CD4-positive, alpha-beta memory T cell (primary cell): ENCODE measurements around the gene RAB15. TPM values are rescaled to one million over a fixed set of nuclear protein-coding genes. Genes with fewer than 3 reads are reported as not detected.

Source experiments
- CTCF ChIA-PET: fragments of 350-600 bp; sonication (Branson Sonifier 250); formaldehyde crosslinking; loops from one replicate; lab custom pipeline; 2021; ENCODE audit warnings: inconsistent platforms; ENCODE audit not compliant: partially characterized antibody; lab: Charles Lee
- POLR2A ChIA-PET: fragments of 350-600 bp; sonication (Branson Sonifier 250); formaldehyde crosslinking; loops from one replicate; lab custom pipeline; 2021; ENCODE audit not compliant: partially characterized antibody; lab: Charles Lee
- DNase-seq, 5 donors: peaks; one replicate each; pipeline versions ENCODE4 v3.0.0 to v3.0.0-alpha.2; 2020 to 2022; ENCODE audit warnings: mixed read lengths in 1 of 5
- H3K27ac ChIP-seq: one replicate; pipeline ENCODE4 v1.7.0; 2013; ENCODE audit warnings: low read depth, low read length
- H3K27me3 ChIP-seq: 2 replicates; pipeline ENCODE4 v1.7.0; 2013; ENCODE audit warnings: mild to moderate bottlenecking, low read length, moderate library complexity; ENCODE audit not compliant: insufficient read depth
- H3K36me3 ChIP-seq: 2 replicates; pipeline ENCODE4 v1.7.0; 2013; ENCODE audit warnings: mild to moderate bottlenecking, low read length, moderate library complexity; ENCODE audit not compliant: insufficient read depth
- H3K4me1 ChIP-seq: 2 replicates; pipeline ENCODE4 v1.7.0; 2013; ENCODE audit warnings: mild to moderate bottlenecking, low read length, moderate library complexity; ENCODE audit not compliant: insufficient read depth
- H3K4me3 ChIP-seq, 2 donors: one replicate each; pipeline ENCODE4 v1.7.0; 2013; ENCODE audit warnings: low read length in 2 of 2, mild to moderate bottlenecking in 1 of 2
- H3K9me3 ChIP-seq, 2 donors: one replicate each; pipeline ENCODE4 v1.7.0; 2013; ENCODE audit warnings: low read length in 2 of 2, control low read depth in 1 of 2; ENCODE audit not compliant: control insufficient read depth in 1 of 2
- H3K27ac Mint-ChIP-seq, 7 donors: one replicate each; pipeline ENCODE4 v1.8.0; 2020 to 2021; ENCODE audit warnings: mixed read lengths in 7 of 7, mild to moderate bottlenecking in 6 of 7, inconsistent platforms in 3 of 7, moderate library complexity in 3 of 7
- H3K27me3 Mint-ChIP-seq, 2 donors: one replicate each; pipeline ENCODE4 v1.8.0; 2020 to 2021; ENCODE audit warnings: mixed read lengths in 2 of 2
- H3K36me3 Mint-ChIP-seq, 2 donors: one replicate each; pipeline ENCODE4 v1.8.0; 2020 to 2021; ENCODE audit warnings: mixed read lengths in 2 of 2, inconsistent platforms in 1 of 2, mild to moderate bottlenecking in 1 of 2
- H3K4me1 Mint-ChIP-seq, 4 donors: one replicate each; pipeline ENCODE4 v1.8.0; 2020 to 2021; ENCODE audit warnings: mixed read lengths in 4 of 4, mild to moderate bottlenecking in 1 of 4
- H3K4me3 Mint-ChIP-seq, 8 donors: one replicate each; pipeline ENCODE4 v1.8.0; 2020 to 2021; ENCODE audit warnings: mixed read lengths in 8 of 8, mild to moderate bottlenecking in 7 of 8, moderate library complexity in 6 of 8, inconsistent platforms in 3 of 8
- H3K9me3 Mint-ChIP-seq, 8 donors: one replicate each; pipeline ENCODE4 v1.8.0; 2020 to 2021; ENCODE audit warnings: mixed read lengths in 8 of 8, mild to moderate bottlenecking in 5 of 8, inconsistent platforms in 3 of 8, moderate library complexity in 1 of 8
- intact Hi-C: fragments of 100-400 bp; cut with micrococcal nuclease; formaldehyde crosslinking; loops from one replicate; pipeline ENCODE4 v1.15.1; 2023
- polyA plus RNA-seq, 2 donors: library from polyadenylated mRNA; unstranded; fragments of 300-500 nt; fragmentation: Illumina TruSeq; gene quantifications; one replicate each; pipeline ENCODE4 v1.2.3, GENCODE V29; 2021
- total RNA-seq, 2 experiments: library from RNA; stranded (reverse); gene quantifications; one replicate each; pipeline ENCODE4 v1.2.3, GENCODE V29; 2021

The RAB15 gene
- total and polyA plus RNA-seq, 4 experiments from 2014 or later = 2.3 to 6.7 (median 5.3) TPM

DNA sequence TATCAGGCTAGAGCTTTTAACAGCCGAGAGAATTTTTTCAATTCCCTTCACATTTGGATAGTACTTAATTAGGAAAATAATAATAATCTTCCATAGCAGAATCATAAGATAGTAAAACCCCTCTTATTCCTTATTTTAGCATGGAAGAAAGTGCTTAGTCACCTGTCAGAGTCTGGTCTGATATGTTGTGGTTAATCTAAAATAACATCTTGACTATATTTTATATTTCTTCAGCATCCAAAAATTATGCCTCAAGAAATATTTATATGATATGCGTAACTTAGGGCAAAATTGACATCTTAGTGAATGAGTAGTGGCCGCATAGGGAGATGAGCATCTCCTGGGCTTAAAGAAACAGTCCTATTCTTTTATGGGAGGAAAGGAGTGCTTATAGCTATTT, 45.1 kb downstream of the RAB15 start:
- Mint-ChIP-seq H3K27ac (peak overlapping the region in 5 of 7 donors; percentile 1 to 80 (median 69)), H3K27me3 (no peaks in the 10 kb centered on the region), H3K4me3 (no peak overlapping the region), H3K9me3 (no peaks in the 10 kb centered on the region), H3K36me3 (peaks cover 32 to 37% of the 10 kb centered on the region in 2 donors), H3K4me1 (peaks cover 24 to 35% (median 29%) of the 10 kb centered on the region in 4 donors)
- ChIA-PET POLR2A (interaction anchor here (1.0 to 7.0 kb wide), 3 partner anchors 11 to 60 kb away, joined by 3 to 111 read pairs (median 3); partner anchors contain the start of gene CHURC1), CTCF (interaction anchor here (1.1 to 4.3 kb wide), 7 partner anchors 10 to 62 kb away, joined by 3 to 23 read pairs (median 4); partner anchors contain the start of gene CHURC1)
- Histone ChIP-seq H3K9me3 (no peaks in the 10 kb centered on the region), H3K27ac (no peak overlapping the region), H3K4me3 (no peak overlapping the region), H3K36me3 (peaks cover 26% of the 10 kb centered on the region), H3K27me3 (no peaks in the 10 kb centered on the region), H3K4me1 (peaks cover 85% of the 10 kb centered on the region)
- intact Hi-C loops = loop anchor here (5.0 kb wide), 1 partner anchor 1385 kb away; the partner anchor contains the start of gene PPP2R5E
- no peak for DNase-seq

DNA sequence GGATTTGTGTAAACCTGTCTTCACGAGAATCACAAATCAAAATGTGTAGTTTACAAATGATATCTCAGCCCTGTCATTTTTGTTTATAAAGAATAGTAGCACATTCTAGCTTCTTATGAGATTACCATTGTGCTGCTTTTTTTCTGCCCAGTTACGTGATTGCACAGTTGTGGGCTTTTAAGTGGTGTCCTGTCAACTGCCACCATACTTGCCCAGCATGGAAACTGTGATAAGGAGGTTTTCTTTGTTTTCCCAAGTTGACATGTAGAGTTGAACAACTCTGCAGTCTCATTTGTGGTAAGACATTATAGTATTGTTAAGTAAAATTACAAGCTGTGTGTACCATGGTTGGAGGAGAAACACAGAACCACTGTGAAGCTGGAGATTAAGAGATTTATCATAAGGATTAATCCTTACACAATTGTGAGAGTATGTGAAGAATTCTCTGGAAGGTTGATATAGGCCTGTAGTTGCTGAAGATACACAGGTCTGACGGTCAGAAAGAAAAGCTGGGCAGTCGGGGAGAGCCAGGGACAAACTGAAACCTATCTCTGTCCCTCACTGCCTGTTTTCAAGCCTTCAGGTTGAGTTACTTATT, 45.6 kb downstream of the RAB15 start:
- Mint-ChIP-seq H3K27me3 (no peaks in the 10 kb centered on the region), H3K27ac (peak overlapping the region in 6 of 7 donors; percentile 1 to 80 (median 52)), H3K9me3 (no peaks in the 10 kb centered on the region), H3K36me3 (peaks cover 32 to 41% of the 10 kb centered on the region in 2 donors), H3K4me1 (peaks cover 28 to 39% (median 35%) of the 10 kb centered on the region in 4 donors), H3K4me3 (peak overlapping the region in 1 of 8 donors; percentile 0)
- no peaks in the 10 kb centered on the region for H3K27me3 ChIP-seq
- H3K27ac ChIP-seq = peak overlapping the region; percentile 0
- peaks cover 23% of the 10 kb centered on the region for H3K36me3 ChIP-seq
- DNase-seq = no peak
- ChIA-PET POLR2A (interaction anchor here (7.0 kb wide), 1 partner anchor 10 kb away, joined by 111 read pairs; the partner anchor contains the start of gene CHURC1), CTCF (interaction anchor here (1.0 to 4.3 kb wide), 7 partner anchors 12 to 63 kb away, joined by 3 to 23 read pairs (median 4); partner anchors contain the start of genes CHURC1 and FNTB)
- intact Hi-C loops = loop anchor here (5.0 kb wide), 1 partner anchor 1384 kb away; the partner anchor contains the start of gene PPP2R5E
- H3K4me1 ChIP-seq = peaks cover 84% of the 10 kb centered on the region
- H3K4me3 ChIP-seq = no peak overlapping the region
- H3K9me3 ChIP-seq = no peaks in the 10 kb centered on the region

- H3K27me3 Mint-ChIP-seq = no peaks in the 10 kb centered on the region
- peaks cover 32 to 38% of the 10 kb centered on the region in 2 donors for H3K36me3 Mint-ChIP-seq
- CTCF ChIA-PET = interaction anchor here (1.7 kb wide), 1 partner anchor 100 kb away, joined by 5 read pairs; no protein-coding TSS in a partner anchor
- peak overlapping the region in 4 of 7 donors; percentile 59 to 72 (median 68) for H3K27ac Mint-ChIP-seq
- peaks cover 23% of the 10 kb centered on the region for H3K36me3 ChIP-seq
- peaks cover 80% of the 10 kb centered on the region for H3K4me1 ChIP-seq
- H3K9me3 Mint-ChIP-seq = no peaks in the 10 kb centered on the region
- H3K4me3 Mint-ChIP-seq = no peak overlapping the region
- H3K27ac ChIP-seq = no peak overlapping the region
- H3K4me3 ChIP-seq = no peak overlapping the region
- peaks cover 40 to 63% (median 53%) of the 10 kb centered on the region in 4 donors for H3K4me1 Mint-ChIP-seq
- H3K27me3 ChIP-seq = no peaks in the 10 kb centered on the region
- H3K9me3 ChIP-seq = no peaks in the 10 kb centered on the region
- DNase-seq = no peak
- intact Hi-C loops = no loop called here
- POLR2A ChIA-PET = interaction anchor here (0.7 to 7.0 kb wide), 2 partner anchors 7 to 1027 kb away, joined by 3 to 111 read pairs; partner anchors contain the start of gene CHURC1
Observed at GRCh38 chr14:64923015-64923414, 49.1 kb downstream of the RAB15 start.

GRCh38 chr14:64920465-64920864, 51.7 kb downstream of the RAB15 start:
- intact Hi-C loops = no loop called here
- Histone ChIP-seq H3K4me3 (no peak overlapping the region), H3K27ac (no peak overlapping the region), H3K36me3 (peaks cover 16% of the 10 kb centered on the region), H3K4me1 (peaks cover 80% of the 10 kb centered on the region), H3K9me3 (no peaks in the 10 kb centered on the region), H3K27me3 (no peaks in the 10 kb centered on the region)
- Mint-ChIP-seq H3K9me3 (no peaks in the 10 kb centered on the region), H3K36me3 (peaks cover 27 to 29% of the 10 kb centered on the region in 2 donors), H3K4me1 (peaks cover 50 to 76% (median 63%) of the 10 kb centered on the region in 4 donors), H3K27ac (peak overlapping the region in 6 of 7 donors; percentile 1 to 82 (median 38)), H3K27me3 (no peaks in the 10 kb centered on the region), H3K4me3 (peak overlapping the region in 5 of 8 donors; percentile 4 to 22 (median 11))
- DNase-seq = no peak
- CTCF ChIA-PET = interaction anchor here (0.8 to 1.5 kb wide), 2 partner anchors 29 to 97 kb away, joined by 3 to 4 read pairs; no protein-coding TSS in a partner anchor
- POLR2A ChIA-PET = interaction anchor here (0.8 kb wide), 1 partner anchor 7 kb away, joined by 4 read pairs; no protein-coding TSS in a partner anchor

DNA sequence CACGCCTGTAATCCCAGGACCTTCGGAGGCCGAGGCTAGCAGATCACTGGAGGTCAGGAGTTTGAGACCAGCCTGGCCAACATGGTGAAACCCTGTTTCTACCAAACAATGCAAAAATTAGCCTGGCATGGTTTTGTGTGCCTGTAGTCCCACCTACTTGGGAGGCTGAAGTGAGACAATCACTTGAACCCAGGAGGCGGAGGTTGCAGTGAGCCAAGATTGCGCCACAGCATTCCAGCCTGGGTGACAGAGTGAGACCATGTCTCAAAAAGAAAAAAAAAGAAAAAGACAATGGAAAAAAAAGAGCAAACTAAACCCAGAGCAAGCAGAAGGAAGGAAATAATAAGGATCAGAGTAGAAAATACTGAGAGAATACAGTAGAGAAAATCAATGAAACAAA, 52.5 kb downstream of the RAB15 start:
- peaks cover 27 to 33% of the 10 kb centered on the region in 2 donors for H3K36me3 Mint-ChIP-seq
- peaks cover 53 to 82% (median 68%) of the 10 kb centered on the region in 4 donors for H3K4me1 Mint-ChIP-seq
- Histone ChIP-seq H3K9me3 (no peaks in the 10 kb centered on the region), H3K27me3 (no peaks in the 10 kb centered on the region), H3K27ac (no peak overlapping the region), H3K4me3 (no peak overlapping the region), H3K4me1 (peaks cover 78% of the 10 kb centered on the region), H3K36me3 (peaks cover 8% of the 10 kb centered on the region)
- no peaks in the 10 kb centered on the region for H3K9me3 Mint-ChIP-seq
- peak overlapping the region in 2 of 8 donors; percentile 16 to 26 for H3K4me3 Mint-ChIP-seq
- ChIA-PET POLR2A (interaction anchor here (0.8 kb wide), 1 partner anchor 8 kb away, joined by 4 read pairs; no protein-coding TSS in a partner anchor), CTCF (interaction anchor here (1.5 kb wide), 1 partner anchor 96 kb away, joined by 4 read pairs; no protein-coding TSS in a partner anchor)
- no peak for DNase-seq
- H3K27me3 Mint-ChIP-seq = no peaks in the 10 kb centered on the region
- intact Hi-C loops = no loop called here
- peak overlapping the region in 5 of 7 donors; percentile 13 to 79 (median 66) for H3K27ac Mint-ChIP-seq

- H3K27me3 Mint-ChIP-seq = no peaks in the 10 kb centered on the region
- H3K4me1 Mint-ChIP-seq = peaks cover 51 to 82% (median 65%) of the 10 kb centered on the region in 4 donors
- Histone ChIP-seq H3K27me3 (no peaks in the 10 kb centered on the region), H3K9me3 (no peaks in the 10 kb centered on the region), H3K36me3 (peaks cover 4% of the 10 kb centered on the region), H3K4me3 (no peak overlapping the region), H3K27ac (no peak overlapping the region), H3K4me1 (peaks cover 74% of the 10 kb centered on the region)
- peak overlapping the region in 3 of 7 donors; percentile 66 to 80 (median 66) for H3K27ac Mint-ChIP-seq
- H3K36me3 Mint-ChIP-seq = peaks cover 25 to 33% of the 10 kb centered on the region in 2 donors
- peak overlapping the region in 2 of 8 donors; percentile 16 to 26 for H3K4me3 Mint-ChIP-seq
- ChIA-PET CTCF (interaction anchor here (1.5 kb wide), 1 partner anchor 489 kb away, joined by 4 read pairs; no protein-coding TSS in a partner anchor), POLR2A (interaction anchor here (5.8 kb wide), 1 partner anchor 7 kb away, joined by 111 read pairs; no protein-coding TSS in a partner anchor)
- DNase-seq = no peak
- no peaks in the 10 kb centered on the region for H3K9me3 Mint-ChIP-seq
- intact Hi-C loops = no loop called here
Observed at GRCh38 chr14:64919215-64919614, 52.9 kb downstream of the RAB15 start.
